ENCODE data around the gene SUMF1. TPM values are rescaled to one million over a fixed set of nuclear protein-coding genes. Genes with fewer than 3 reads are reported as not detected.

The SUMF1 gene
- total and polyA plus RNA-seq, 8 donors = 5.3 to 170 (median 39.9) TPM

DNA sequence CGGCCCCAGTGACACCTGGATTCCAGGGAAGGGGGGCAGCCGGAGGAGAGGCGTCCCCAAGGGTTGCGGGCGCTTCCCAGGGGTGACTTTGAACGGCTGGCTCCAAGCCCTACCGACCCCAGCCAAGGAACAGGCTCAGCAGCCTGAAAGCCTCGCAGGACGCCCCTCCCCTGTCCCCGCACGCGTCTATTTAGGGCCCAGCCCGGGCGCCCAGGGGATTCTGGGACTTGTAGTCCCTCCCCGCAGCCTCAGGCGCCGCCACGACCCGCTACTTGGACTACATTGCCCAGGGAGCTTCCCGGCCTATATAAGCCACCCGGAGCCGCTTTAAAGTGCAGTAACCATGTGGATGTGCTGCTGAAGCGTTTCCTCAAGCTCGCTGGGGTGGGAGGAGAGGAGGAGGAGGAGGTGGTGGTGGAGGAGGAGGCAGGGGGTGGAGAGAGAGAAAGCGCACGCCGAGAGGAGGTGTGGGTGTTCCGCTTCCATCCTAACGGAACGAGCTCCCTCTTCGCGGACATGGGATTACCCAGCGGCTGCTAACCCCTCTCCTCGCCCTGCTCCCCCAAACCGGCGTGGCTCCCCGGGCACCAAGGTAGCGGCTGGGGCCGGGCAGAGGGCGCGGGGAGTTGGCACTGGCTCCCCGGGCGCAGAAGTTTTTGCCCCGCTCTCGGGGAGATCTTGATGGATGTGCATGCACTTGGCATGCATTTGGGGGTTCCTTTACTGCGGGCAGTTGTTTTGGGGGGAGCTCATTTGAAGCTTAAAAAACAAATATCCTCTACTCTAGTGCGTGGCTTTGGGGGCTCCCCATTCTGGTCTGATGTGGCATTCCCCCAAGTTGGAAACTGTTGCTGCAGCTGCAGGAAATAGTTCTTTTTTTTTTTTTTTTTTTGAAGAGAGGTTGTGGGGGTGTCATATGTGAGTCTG is 26.2 kb upstream of the SUMF1 start, which contains the start of gene ITPR1:
Gene ITPR1 (plus strand): TSS at position 335 of the 927 bp plus-strand sequence. CDS start 23,144 bp downstream, outside the sequence.
- peak; percentile 98 to 99 for DNase-seq
- Histone ChIP-seq H3K4me1 (peaks cover 6 to 55% (median 48%) of the 10 kb centered on the region in 4 donors), H3K9me3 (no peaks in the 10 kb centered on the region), H3K27me3 (no peaks in the 10 kb centered on the region), H3K36me3 (no peaks in the 10 kb centered on the region), H3K27ac (peak within 1 kb of the TSS; percentile 89 to 94 (median 90)), H3K4me3 (peak within 1 kb of the TSS; percentile 76 to 96 (median 90))
- TF ChIP-seq POLR2AphosphoS5 (IDR thresholded peaks at IDR 0.05) (peak; percentile 100), POLR2A (IDR thresholded peaks at IDR 0.05) (peak in 3 of 4 donors; percentile 88 to 99 (median 99)), EP300 (IDR thresholded peaks at IDR 0.05) (no peak)
- TF ChIP-seq, protein P1, sequence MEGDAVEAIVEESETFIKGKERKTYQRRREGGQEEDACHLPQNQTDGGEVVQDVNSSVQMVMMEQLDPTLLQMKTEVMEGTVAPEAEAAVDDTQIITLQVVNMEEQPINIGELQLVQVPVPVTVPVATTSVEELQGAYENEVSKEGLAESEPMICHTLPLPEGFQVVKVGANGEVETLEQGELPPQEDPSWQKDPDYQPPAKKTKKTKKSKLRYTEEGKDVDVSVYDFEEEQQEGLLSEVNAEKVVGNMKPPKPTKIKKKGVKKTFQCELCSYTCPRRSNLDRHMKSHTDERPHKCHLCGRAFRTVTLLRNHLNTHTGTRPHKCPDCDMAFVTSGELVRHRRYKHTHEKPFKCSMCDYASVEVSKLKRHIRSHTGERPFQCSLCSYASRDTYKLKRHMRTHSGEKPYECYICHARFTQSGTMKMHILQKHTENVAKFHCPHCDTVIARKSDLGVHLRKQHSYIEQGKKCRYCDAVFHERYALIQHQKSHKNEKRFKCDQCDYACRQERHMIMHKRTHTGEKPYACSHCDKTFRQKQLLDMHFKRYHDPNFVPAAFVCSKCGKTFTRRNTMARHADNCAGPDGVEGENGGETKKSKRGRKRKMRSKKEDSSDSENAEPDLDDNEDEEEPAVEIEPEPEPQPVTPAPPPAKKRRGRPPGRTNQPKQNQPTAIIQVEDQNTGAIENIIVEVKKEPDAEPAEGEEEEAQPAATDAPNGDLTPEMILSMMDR (IDR thresholded peaks at IDR 0.05) = peak in 2 of 7 experiments; percentile 13 to 36
- WGBS, 5 donors = 0 to 1% (median 0%) methylated on average over 31 to 47 of the region's 47 CpGs
- intact Hi-C loops (cut with DNase I; ENCODE audit: low total_unique reads) = loop anchor here (5.0 kb wide), 1 partner anchor 139 kb away; no protein-coding TSS in a partner anchor

GRCh38 chr3:4492208-4493013 is 25.3 kb upstream of the SUMF1 start:
- no peaks in the 10 kb centered on the region for H3K9me3 ChIP-seq
- H3K27me3 ChIP-seq = no peaks in the 10 kb centered on the region
- H3K27ac ChIP-seq = peak overlapping the region; percentile 89 to 94 (median 90)
- H3K4me1 ChIP-seq = peaks cover 6 to 55% (median 48%) of the 10 kb centered on the region in 4 donors
- peak; percentile 62 to 83 for DNase-seq
- intact Hi-C loops (cut with DNase I; ENCODE audit: low total_unique reads) = loop anchor here (5.0 kb wide), 1 partner anchor 140 kb away; no protein-coding TSS in a partner anchor
- H3K36me3 ChIP-seq = no peaks in the 10 kb centered on the region
- H3K4me3 ChIP-seq = peak overlapping the region; percentile 76 to 96 (median 90)
- WGBS, 5 donors = 0% methylated on average over 41 to 43 of the region's 43 CpGs
- no peak for TF ChIP-seq EP300 (IDR thresholded peaks at IDR 0.05)
- TF ChIP-seq, protein P1 (IDR thresholded peaks at IDR 0.05) = no peak
- no peak for TF ChIP-seq POLR2A (IDR thresholded peaks at IDR 0.05)
- TF ChIP-seq POLR2AphosphoS5 (IDR thresholded peaks at IDR 0.05) = peak in 2 of 3 donors; percentile 55 to 73

GRCh38 chr3:4491855-4492207 is 24.8 kb upstream of the SUMF1 start:
- WGBS, 5 donors = 19 to 36% (median 28%) methylated on average over 5 of the region's 5 CpGs
- peak overlapping the region in 3 of 5 donors; percentile 90 to 94 (median 93) for H3K27ac ChIP-seq

More at GRCh38 chr3:4491855-4492207, 24.8 kb upstream of the SUMF1 start:
- H3K4me3 ChIP-seq = peak overlapping the region; percentile 76 to 96 (median 90)
- H3K27me3 ChIP-seq = no peaks in the 10 kb centered on the region
- intact Hi-C loops (cut with DNase I; ENCODE audit: low total_unique reads) = loop anchor here (5.0 kb wide), 1 partner anchor 140 kb away; no protein-coding TSS in a partner anchor
- H3K9me3 ChIP-seq = no peaks in the 10 kb centered on the region
- peaks cover 6 to 50% (median 45%) of the 10 kb centered on the region in 4 donors for H3K4me1 ChIP-seq
- H3K36me3 ChIP-seq = no peaks in the 10 kb centered on the region
- no peak for DNase-seq
- no peak for TF ChIP-seq POLR2AphosphoS5 (IDR thresholded peaks at IDR 0.05)
- TF ChIP-seq POLR2A (IDR thresholded peaks at IDR 0.05) = no peak
- no peak for TF ChIP-seq EP300 (IDR thresholded peaks at IDR 0.05)
- TF ChIP-seq, protein P1 (IDR thresholded peaks at IDR 0.05) = no peak

Measured in stomach (tissue), 9 donors.